NCI-H446 (cell line): ENCODE results near the gene ATP11C.
A peak's percentile ranks its signal among the peaks of the same experiment; 100 is the strongest.
"Not testable (repeated sequence)": the region's sequence is repeated elsewhere in the genome, so short reads cannot be mapped to it uniquely, and the experiment has no call there.

Source experiments
- DNase-seq, 2 experiments: peaks; one replicate each; lab custom pipeline; 2025; lab: John Stamatoyannopoulos, UW

Gene ATP11C

DNA sequence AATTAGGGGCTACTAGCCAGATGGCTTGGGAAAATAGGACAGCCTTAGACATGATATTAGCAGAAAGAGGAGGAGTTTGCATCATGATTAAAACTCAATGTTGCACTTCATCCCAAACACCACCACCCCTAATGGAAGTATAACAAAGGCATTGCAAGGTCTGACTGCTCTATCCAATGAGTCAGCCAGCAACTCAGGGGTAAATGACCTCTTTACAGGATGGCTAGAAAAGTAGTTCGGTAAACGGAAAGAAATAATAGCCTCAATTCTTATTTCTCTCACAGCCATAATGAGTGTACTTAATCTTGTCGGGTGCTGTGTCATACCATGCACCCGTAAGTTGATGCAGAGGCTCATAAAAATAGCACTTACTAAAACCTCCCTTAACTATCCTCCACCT is 76.0 kb downstream of the ATP11C start:
- not testable (repeated sequence) for DNase-seq

DNA sequence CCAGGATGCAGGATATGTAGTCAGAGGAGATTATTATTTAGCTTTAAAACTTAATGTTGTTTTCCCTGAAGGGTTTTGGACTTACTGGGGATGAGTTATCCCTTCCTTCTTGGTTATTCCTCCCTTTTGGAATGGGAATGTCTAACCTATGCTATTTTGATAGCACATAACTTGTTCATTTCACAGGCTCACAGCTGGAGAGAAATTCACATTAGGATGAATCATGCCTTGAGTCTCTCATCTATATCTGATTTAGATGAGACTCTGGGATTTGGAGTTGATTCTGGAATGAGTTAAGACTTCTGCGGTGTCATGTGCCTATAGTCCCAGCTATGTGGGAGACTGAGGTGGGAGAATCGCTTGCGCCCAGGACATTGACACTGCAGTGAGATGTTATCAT is 81.1 kb downstream of the ATP11C start:
- no peak for DNase-seq

DNA sequence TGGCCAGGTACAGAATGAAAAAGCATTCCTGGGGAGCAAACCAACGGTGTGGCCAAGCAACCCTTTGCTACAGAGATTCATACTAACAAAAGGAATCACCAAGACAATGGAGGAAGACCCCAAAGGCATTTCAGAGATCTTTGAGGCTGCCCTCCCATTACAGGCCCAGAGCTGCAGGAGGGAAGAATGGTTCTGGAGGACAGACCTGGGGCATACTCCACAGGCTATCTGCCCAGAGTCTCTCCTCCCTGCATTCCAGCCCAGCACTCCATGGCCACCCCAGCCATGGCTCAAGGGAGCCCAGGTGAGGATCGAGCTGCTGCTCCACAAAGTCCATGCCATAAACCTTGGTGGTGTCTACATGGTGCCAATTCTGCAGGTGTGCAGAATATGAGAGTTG is 81.9 kb downstream of the ATP11C start:
- DNase-seq, result no peak

DNA sequence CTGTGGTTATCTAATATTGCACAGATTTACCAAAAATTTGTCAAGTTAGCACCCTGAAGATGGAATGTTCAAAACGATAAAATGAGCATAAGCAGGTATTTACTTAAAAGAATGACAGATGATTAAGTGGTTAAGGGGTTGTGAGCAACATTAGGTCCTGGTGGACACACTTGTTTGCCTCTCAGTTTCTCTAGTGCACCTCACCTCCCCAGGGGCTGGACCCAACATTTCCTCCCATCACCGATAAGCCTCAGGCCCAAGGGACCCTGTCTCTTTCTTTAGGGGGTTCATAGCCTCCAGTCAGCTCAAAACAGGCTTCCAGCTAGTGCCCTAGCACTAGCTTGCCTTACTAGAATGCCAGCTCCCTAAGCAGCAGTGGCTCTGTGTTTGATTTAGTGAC is 88.0 kb downstream of the ATP11C start:
- DNase-seq, result no peak

DNA sequence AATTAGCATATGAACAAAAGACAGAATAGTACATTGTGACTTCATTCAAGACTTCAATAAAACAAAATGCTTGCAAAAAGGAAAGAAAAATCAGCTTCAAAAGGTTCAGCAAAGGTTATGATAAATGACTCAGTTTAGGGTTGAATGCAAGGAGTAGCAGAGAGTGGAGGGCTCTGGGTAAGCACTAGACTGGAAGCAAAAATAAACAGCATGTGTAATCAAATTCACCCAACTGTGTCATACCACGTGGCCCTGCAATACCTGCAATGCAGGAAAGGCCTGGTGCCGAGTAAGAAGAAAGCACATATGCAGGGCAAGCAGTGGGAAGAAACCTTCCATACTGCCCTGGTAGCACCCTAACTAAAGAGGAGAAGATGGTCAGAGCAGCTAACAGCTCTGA is 88.7 kb downstream of the ATP11C start:
- no peak for DNase-seq

DNA sequence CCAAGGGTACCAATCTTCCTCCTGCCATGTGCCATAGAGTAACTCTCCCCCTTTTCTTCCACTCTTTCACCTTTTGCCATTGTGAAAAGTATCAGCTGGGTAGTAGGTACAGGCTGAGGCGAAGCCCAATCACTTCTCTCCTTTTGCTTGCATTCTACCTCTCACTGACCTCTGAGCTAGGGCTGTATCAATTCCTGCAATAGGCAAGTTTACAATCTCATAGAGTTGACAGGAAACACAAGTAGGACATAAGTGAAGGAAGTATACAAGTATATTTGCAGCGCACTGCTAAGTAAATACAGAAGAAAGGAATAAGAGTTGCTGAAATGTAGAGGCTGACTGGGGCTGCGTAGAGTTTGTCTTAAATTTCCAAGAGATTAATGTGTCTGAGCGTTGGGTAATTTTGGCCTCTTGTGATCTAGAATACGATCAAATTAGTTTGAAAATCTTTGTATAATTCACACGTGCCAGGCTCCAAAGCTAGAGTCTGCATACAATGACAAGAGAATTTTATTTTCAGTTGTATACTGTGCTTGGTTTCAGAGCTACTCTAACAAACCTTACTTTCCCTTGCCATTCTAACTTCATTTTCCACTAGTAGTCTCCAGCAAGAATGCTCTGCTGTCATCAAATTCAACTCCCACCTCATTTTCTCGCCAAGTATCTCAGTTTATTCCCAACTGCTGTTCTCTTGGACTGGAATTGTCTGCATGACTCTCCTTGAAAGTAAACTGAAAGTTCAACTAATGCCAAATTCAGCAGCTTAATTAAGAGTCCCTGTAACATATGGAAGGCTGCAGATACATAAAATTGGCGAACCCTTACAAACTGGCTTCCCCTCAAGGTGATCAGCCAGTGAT is 90.3 kb downstream of the ATP11C start:
- DNase-seq, result peak; percentile 14 to 66

DNA sequence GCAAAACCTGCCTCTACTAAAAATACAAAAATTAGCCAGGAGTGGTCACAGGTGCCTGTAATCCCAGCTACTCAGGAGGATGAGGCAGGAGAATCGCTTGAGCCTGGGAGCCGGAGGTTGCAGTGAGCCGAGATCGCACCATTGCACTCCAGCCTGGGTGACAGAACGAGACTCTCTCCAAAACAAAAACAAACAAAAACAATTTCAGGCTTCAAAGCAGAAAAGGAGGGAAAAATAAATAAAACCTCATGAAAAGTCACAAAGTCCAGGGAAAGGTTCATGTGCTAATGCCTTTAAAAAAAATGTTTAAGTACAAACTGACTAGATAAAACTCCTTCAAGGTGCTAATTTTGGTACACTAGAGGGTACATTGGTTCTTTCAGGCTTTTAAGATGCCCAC is 96.5 kb downstream of the ATP11C start:
- not testable (repeated sequence) for DNase-seq

DNA sequence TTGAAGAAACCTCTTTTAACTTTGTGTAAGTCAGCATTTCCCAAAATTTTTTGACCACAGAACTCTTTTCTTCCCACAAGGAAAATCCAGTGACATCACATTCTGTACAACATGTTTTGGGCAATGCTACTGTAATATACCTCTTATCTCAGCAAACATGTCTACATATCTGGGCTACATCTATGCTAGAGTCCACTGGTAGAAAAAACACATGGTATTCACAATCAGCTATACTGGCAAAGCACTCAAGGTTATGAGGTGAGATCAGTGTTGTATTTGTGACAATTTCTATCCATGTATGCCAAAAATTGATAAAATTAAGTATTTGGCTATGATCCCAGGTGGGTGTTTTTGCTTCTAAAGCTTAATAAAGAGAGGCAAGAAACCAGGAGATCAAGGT is 98.0 kb downstream of the ATP11C start:
- peak in 1 of 2 experiments; percentile 3 for DNase-seq

DNA sequence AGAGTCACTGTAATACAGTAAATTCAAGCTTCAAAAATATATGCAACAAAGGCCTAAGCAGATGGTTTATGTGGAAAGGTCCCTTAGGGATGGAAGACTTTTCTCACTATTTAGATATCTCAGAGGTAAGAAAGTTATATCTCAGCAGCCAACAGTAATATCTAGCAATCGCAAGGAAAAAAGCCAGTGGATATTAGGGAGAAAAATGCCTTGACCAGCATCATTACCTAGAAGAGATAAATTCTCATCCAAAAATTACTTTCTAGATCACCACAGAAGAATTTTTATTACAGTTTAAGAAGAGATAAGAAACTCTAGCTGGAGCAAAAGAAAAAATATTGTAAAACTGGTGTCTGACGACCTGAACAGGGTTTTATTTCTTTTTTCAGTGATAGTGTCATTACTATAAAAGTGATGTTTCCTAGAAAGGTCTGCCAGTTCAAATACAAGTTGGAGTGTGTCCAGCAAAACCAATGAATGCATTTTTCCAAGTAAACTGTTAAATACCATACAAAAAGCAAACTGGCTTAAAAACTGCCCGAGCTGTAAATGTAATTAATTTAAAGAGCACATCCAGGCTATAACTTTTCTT is 100.0 kb downstream of the ATP11C start:
- DNase-seq, result peak in 1 of 2 experiments; percentile 11

DNA sequence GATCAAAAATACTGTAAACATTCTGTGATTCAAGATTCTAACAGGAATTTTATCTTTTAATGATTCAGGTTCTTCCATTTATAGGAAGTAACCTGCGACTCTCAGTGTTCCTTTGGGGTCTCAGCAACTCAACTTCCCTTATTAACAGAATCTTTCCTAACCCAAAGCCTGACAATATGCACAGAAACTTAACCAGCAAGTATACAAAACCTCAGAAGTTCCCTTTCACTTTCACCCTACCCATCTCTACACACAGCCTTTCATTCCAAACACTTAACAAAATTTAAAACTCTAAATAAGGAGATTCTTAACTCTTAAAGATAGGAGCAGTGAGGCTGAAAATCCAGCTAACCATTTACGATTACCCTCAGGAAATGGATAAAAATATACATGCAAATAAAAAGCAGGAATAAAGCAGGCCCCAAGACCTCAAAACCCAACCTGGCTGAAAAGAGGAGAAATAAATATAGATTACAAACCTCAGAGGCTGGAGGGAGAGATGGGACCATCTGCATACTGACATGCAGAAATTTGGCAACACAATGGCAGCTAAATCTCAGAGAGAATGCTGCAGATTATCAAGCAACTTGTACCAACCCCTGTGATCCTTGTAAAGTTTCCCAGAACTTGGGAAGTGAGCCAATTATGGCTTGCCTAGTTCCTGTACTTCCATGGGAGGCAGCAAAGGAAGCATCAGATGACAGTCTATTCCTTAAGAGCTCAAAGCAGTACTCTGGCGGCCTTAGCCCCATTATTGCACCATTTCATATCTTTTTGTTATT is 101.0 kb downstream of the ATP11C start:
- DNase-seq, result peak; percentile 8 to 84

DNA sequence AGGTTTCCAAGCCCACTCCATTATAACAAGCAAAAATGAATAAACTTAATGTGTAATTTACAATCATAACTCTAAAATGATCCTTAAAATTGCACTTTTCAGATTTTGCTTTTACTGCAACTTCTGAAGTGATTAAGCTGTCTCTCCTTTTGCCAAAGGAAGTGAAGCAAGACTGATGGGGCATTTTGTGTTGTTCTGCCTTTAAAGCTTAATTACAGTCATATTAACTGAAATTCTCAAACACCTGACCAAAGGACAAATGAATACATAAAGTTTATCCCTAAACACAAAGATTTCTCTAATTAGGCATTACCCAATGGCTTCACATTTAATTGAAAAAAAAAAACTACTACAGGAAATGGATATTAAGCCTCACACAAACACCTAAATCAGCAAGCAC is 101.8 kb downstream of the ATP11C start:
- DNase-seq, result no peak

DNA sequence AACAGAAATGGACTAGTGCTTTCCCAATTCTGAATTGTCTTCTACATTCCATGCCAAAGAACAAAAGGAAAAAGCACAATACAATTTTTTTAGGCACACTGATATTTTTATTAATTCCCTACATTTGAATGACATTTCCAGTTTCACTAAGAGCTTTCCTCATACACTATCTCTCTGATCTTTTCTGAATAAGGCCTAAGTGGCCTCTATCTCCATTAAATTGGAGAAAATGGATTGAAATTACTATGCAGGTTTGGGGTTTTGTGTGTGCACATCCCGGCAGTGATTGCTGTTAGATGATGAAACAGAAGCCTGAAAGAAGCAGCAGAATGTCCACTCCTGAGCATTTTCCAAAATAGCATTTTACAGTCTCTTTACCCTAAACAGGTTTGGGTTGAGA is 104.0 kb downstream of the ATP11C start:
- no peak for DNase-seq

DNA sequence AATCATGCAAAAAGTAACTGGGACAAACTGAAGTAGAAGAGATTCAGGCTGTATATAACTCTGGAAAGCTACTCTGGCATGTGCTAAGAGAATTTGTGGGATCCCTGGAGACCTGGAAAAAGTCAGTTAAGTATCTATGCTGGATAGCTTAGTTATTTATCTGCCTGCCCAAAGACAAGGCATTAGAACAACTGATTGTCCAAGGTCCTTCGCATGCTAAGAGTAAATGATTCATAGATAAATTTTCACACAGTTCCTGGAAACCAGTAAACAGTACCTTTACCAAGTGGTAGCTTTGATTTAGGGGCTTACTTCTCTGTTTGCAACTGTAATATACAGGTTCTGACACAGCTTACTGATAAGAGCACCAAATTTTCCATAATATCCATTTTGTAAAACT is 104.8 kb downstream of the ATP11C start:
- no peak for DNase-seq

DNA sequence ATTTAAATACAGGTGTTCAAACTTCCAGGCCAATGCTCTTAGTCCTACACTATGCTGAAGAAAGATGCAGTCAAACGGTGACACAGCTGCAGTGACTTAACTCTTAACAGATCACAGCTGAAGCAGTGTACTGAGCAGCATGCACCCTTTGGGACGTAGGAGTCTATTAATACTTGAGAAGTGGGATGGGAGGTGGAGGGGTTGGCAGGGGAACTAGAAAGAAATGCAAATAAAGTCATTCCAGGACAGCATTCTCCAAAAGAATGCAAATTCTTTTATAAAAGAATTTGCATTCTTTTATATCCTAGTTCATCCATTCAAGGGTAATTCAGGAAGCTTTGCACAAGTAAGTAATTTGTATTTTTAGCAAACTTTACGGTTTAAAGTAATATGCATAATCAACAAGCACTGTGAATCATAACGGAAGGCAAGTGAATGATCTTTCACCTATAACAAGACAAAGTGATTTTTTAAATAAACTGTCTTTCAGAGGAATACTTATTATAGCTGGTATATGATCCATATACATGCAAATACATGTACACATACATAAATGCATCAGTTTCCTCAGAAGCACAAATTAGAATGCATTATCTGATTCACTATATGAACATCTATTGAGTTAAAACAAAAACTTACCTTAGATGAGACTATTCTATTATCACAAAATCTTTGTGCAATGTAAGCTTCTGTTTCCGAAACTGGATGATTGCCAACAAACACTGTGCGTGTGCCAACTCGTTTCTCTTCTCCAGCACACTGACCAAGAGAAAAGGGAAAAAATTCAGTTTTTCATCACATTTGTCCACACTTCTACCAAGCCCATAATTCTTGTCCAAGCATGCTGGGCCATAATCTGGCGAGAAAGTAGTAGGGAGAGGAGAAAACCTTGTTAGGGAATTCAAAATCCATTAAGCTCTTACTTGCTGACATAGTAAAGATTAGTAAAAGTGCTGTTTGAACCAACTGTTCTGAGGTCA is 106.5 kb downstream of the ATP11C start:
- peak in 1 of 2 experiments; percentile 11 for DNase-seq

DNA sequence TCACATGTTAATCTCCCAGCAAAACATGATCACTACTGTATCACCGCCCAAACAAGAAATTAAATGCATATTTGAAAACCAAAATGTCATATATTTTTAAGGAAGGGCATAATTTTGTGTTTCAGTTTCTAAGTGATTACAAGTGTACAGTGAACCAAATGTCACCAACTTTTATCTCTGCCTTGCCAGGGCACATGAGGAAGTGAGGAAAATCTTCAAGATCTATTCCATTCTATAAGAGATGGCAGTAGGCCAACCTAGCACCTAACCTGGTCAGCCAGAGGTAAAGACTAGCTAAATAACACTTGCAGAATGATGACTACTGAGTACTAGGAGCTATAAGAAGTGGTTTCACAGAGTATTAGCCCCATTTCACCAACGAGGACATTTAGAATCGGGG is 107.2 kb downstream of the ATP11C start:
- no peak for DNase-seq

DNA sequence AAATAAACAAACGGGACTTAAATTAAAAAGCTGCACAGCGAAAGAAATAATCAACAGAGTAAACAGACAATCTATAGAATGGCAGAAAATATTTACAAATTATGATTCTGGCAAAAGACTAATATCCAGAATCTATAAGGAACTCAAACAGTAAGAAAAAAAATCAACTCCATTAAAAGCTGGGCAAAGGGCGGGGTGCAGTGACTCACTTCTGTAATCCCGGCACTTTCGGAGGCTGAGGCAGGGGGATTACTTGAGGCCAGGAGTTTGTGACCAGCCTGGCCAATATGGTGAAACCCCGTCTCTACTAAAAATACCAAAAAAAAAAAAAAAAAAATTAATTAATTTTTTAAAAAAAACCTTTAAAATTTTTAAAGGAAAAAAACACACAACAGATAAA is 109.0 kb downstream of the ATP11C start:
- no peak for DNase-seq

DNA sequence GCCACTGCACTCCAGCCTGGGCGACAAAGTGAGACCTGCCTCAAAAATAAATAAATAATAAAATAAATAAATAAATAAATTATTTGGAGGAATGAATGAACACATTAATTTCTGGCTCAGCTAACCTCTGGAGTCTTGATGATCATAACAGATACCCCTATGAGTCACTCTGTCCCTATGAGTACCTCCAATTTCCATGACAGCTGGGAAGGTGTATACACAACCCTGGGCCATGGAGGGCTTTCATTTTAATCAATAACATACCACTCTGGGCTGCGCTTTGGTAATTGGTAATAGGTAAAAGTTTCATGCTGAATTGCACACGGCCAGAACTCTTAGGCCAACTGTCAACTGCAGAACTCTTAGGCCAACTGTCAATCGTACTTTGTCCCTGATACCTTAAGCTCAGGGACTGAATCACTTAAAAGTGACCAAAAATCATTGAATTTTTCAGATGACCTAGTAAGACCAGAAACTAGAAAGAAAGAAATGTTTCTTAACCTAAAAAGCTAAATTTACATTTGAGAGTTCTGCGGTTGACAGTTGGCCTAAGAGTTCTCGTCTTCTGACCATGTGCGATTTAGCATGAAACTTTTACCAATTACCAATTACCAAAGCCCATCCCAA is 112.4 kb downstream of the ATP11C start:
- DNase-seq, result no peak

DNA sequence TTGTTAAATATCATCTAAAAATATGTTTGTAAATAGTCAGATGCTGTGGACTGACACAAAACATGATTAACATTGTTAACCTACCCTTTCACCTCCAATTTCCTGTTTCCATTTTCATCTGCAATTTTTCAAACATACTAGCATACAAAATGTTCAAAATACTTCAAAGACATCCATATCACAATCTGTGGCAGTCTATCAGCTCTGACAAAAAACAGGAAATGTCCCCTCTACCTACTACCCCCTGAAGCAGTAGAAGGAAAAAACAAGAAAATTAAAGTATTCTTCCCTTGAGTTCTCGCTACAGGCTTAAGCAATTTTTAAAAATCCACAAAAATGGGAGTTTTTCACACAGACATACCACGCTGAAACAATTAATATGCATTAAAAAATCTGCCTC is 116.6 kb downstream of the ATP11C start:
- DNase-seq, result no peak

DNA sequence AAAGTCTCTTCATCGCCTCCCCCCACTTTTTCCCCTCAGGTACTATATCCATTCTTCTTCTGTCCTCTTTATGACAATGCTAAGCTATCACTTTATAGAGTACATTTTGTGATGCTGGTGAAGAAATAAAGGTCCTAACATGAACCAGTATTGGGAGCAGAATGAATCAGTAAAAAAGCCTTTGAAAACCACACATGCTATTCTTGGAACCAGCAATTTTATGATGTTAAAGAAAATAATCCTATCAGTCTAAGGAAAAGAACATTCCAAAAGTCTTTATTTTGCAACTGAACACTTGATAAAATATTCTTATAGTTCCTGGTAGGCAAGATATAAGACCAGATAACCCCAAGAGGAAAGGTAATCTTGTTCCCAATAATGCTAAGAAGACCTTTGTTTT is 117.1 kb downstream of the ATP11C start:
- no peak for DNase-seq

DNA sequence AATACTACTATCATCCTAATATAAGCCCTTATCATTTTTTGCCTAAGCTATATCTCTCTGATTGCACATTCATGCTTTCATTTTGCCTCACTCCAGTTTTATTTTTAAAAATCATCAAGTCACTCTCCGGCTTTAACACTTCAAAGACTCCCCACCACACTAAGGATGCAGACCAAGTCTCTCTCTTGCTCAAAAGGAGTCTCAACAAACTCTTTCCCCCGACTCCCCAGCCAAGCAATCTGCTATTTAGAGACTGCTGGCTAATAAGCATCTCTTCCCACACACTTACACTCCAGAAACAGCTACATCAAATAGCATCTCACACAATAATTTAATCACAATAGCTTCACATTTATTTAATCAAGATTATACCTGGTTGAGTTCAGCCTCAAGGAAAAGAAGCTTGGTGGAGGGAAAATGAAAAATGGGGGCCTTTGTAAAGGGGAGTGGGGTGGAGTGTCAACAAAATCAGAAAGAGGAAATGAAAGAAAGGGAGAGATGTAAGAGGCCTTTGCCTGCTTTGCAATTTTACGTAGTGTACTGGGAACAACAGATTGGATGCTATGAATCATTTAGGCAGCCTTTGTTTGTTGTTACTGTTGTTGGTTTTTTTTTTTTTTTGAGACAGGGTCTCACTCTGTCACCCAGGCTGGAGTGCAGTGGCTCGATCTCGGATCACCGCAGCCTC is 120.8 kb downstream of the ATP11C start:
- DNase-seq, result no peak

DNA sequence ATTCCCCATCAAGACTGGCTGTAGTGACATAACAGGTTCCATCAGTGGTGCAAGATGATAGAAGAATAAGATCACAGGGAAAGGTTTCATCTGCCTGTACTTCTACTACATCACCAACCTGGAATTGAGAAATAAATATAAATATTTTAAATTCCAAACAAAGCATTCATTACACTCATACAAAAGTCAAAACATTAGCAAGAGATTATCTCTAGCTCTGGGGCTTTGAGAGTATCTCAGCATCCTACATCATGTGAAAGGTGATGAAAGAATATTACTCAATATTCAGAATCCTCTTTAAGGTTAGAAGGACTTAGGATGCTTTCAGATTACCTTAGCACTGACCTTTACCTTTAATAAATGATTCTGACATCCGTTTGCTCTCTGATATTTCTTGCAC is 128.4 kb downstream of the ATP11C start:
- DNase-seq, result no peak
